HG03378 (cell line): ENCODE results near the gene CRLF3.
"Not testable (repeated sequence)": the region's sequence is repeated elsewhere in the genome, so short reads cannot be mapped to it uniquely, and the experiment has no call there.

Experiments
- ATAC-seq: cut with Tn5 transposase; IDR thresholded peaks from one replicate; pipeline ENCODE4 v1.9.1; 2021; ENCODE audit warnings: mild to moderate bottlenecking, moderate library complexity; ENCODE audit not compliant: unreplicated experiment

Gene CRLF3

DNA sequence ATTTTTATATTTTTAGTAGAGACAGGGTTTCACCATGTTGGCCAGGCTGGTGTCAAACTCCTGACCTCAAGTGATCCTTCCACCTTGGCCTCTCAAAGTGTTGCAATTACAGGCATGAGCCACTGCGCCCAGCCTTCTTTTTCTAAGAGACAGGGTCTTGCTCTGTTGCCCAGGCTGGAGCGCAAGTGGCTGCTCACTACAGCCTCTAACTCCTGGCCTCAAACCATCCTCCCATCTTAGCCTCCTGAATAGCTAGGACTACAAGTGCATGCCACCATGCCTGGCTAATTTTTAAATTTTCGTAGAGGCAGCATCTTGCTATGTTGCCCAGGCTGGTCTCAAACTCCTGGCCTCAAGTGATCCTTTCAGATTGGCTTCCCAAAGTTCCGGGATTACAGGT lies 76.9 kb downstream of the CRLF3 start:
- not testable (repeated sequence) for ATAC-seq

DNA sequence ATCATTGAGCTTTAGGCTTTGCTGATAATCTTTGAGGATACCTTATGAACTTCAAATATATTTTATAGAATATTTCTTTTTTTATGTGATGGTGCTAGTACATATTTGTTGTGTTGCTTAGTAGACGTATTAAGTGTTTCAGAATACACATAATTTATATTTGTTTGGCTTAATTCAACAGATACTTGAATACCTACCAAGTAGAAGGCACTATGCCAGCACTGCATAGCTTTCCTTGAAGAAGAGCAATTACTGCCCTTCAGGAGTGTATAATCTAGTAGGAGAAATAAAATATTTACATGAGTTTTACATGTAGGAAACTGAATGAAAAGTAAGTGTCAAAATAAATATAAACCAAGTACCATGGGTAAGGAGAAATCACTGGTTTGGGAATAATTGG lies 81.8 kb downstream of the CRLF3 start:
- ATAC-seq = not testable (repeated sequence)

DNA sequence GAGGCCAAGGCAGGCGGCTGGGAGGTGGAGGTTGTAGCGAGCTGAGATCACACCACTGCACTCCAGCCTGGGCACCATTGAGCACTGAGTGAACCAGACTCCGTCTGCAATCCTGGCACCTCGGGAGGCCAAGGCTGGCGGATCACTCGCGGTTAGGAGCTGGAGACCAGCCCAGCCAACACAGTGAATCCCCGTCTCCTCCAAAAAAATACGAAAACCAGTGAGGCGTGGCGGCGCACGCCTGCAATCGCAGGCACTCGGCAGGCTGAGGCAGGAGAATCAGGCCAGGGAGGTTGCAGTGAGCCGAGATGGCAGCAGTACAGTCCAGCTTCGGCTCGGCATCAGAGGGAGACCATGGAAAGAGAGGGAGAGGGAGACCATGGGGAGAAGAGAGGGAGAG lies 88.1 kb downstream of the CRLF3 start:
- ATAC-seq = not testable (repeated sequence)

DNA sequence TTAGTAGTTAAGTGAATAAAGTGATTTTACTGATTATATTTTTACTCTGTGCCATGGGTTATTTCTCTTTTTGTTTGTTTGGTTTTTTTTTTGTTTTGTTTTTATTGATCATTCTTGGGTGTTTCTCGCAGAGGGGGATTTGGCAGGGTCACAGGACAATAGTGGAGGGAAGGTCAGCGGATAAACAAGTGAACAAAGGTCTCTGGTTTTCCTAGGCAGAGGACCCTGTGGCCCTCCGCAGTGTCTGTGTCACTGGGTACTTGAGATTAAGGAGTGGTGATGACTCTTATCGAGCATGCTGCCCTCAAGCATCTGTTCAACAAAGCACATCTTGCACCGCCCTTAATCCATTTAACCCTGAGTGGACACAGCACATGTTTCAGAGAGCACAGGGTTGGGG lies 88.8 kb downstream of the CRLF3 start:
- ATAC-seq = not testable (repeated sequence)

DNA sequence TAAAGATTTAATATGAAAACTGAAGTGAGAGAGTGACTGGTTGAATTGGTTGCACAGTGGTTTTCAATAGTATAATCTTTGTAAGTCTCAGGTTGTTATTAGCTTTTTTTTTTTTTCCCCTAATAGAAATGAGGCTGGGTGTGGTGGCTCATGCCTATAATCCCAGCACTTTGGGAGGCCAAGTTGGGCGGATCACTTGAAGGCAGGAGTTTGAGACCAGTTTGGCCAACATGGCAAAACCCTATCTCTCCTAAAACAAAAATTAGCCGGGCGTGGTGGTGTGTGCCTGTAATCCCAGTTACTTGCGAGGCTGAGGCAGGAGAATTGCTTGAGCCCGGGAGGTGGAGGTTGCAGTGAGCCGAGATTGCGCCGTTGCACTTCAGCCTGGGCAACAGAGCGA lies 89.3 kb downstream of the CRLF3 start:
- ATAC-seq = not testable (repeated sequence)

DNA sequence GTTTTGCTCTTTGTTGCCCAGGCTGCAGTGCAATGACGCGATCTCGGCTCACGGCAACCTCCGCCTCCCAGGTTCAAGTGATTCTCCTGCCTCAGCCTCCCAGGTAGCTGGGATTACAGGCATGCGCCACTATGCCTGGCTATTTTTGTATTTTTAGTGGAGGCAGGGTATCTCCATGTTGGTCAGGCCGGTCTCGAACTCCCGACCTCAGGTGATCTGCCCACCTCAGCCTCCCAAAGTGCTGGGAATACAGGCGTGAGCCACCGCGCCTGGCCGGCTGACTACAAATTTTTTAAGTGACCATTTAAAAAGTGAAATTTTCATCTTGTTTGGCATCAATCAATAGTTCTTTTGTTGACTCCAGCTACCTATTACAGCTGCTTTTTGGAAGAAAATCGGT lies 90.3 kb downstream of the CRLF3 start:
- not testable (repeated sequence) for ATAC-seq
